ENCODE measurements around the gene SHFL.

SHFL gene

DNA sequence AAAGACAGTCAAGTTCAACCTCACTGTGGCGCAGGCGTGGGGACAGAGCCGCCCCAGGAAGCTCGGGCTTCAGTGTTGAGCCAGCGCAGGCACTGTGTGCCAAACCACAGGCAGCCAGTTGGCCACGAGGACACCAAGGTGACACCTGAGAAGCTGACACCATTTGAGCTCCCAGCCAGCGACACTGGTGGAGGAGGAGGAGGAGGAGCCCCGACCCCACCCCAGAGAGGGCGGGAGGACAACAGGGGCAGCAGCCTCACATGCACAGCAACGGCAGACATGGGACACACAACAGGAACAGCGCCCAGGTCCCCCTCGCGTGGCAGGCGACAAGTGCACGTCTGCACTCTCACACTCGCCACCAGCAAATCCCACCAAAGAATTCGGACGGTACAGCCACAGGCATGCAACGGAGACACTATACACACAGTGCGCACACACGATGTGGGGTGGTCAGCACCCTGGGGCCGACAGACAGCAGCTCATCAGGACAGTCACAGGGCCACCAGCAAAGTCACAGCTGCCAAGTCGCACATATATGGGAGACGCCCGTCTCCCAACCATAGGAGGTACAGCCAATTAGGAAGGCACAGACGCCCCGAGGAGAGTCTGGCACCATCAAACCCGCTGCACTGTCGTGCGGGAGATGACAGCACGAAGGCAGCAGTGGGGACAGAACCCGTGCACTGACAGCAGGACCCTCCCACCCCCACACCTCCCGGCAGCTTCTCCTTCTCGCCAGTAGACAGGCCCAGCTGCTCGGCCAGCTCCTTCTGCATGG is 30.2 kb downstream of the SHFL start:
- no peaks in the 10 kb centered on the region; the same call in 1 of the 2 replicates for H3K4me1 ChIP-seq (ENCODE audit: control insufficient read depth, insufficient read depth, low read length)
- H3K4me3 ChIP-seq (ENCODE audit: low read depth, low read length) = no peak overlapping the region
- H3K9me3 ChIP-seq (ENCODE audit: control insufficient read depth, insufficient read depth, low read length) = no peaks in the 10 kb centered on the region
- H3K27me3 ChIP-seq (ENCODE audit: control insufficient read depth, insufficient read depth, low read length) = no peaks in the 10 kb centered on the region
- no peak overlapping the region for H3K9ac ChIP-seq (ENCODE audit: low read depth, low read length)
- no peak overlapping the region for H3K27ac ChIP-seq (ENCODE audit: low read depth, low read length)
- peaks cover 46% of the 10 kb centered on the region for H3K36me3 ChIP-seq (ENCODE audit: control insufficient read depth, insufficient read depth, low read length)

DNA sequence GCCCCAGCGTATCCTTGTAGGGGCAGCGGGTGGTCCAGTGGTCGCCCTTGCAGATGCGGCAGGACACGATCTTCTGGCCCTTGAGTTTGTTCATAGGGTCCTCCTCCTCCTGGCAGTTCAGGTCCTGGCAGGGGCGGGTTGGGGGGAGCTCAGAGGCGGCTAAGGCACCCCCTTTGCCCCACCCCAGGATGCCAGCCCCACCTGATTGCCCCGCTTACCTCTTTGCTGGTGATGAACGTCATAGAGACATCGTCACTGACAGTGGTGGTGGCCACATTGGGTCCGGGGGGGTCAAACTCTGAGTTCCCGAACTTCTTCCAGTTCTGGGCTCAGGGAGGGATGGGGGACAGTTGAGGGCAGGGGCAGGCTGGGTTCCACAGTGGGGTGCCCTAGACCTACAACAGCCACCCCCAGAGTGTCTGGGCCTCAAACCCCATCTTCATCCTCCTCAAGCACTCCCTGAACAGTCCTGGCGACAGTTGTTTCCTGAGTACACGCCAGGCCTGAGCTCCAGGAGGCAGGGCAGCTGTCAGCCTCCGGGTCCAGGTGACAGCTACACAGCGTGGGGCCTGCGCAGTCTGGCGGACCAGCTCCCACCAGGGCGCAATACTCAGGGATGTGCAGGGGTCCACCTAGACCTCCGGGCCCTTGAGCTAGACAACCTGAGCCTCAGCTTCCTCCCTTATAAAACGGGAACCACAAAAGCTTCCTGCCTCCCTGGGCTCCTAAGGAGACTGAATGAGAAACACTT is 30.9 kb downstream of the SHFL start:
- Histone ChIP-seq H3K9ac (ENCODE audit: low read depth, low read length) (no peak overlapping the region), H3K36me3 (ENCODE audit: control insufficient read depth, insufficient read depth, low read length) (peaks cover 42% of the 10 kb centered on the region)

DNA sequence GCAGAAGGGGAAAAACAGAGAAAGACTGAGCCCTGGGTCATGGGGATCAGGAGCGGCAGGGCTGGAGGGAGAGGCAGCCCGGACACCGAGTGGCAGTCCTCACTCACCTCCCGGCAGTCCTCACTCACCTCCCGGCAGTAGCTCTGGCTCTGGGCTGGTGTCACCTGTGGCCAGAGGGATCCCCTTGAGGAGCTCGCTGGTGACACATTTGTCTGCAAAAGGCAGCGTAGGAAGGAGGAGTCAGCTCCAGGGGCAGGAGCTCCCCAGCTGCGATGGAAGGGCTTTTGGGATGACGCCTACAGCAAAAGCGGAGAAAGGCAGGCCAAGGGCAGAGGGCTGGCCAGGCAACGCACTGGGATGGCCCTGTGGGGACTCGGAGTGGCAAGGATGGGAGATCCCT is 32.8 kb downstream of the SHFL start:
- Histone ChIP-seq H3K27ac (ENCODE audit: low read depth, low read length) (no peak overlapping the region), H3K27me3 (ENCODE audit: control insufficient read depth, insufficient read depth, low read length) (no peaks in the 10 kb centered on the region), H3K9ac (ENCODE audit: low read depth, low read length) (peak overlapping the region; percentile 96), H3K4me1 (ENCODE audit: control insufficient read depth, insufficient read depth, low read length) (no peaks in the 10 kb centered on the region), H3K9me3 (ENCODE audit: control insufficient read depth, insufficient read depth, low read length) (no peaks in the 10 kb centered on the region), H3K36me3 (ENCODE audit: control insufficient read depth, insufficient read depth, low read length) (peaks cover 40% of the 10 kb centered on the region), H3K4me3 (ENCODE audit: low read depth, low read length) (peak overlapping the region; percentile 98)

More for the DNA sequence above, 30.9 kb downstream of the SHFL start:
- H3K4me1 ChIP-seq (ENCODE audit: control insufficient read depth, insufficient read depth, low read length) = no peaks in the 10 kb centered on the region; the same call in 1 of the 2 replicates
- H3K27me3 ChIP-seq (ENCODE audit: control insufficient read depth, insufficient read depth, low read length) = no peaks in the 10 kb centered on the region
- H3K9me3 ChIP-seq (ENCODE audit: control insufficient read depth, insufficient read depth, low read length) = no peaks in the 10 kb centered on the region
- no peak overlapping the region for H3K27ac ChIP-seq (ENCODE audit: low read depth, low read length)
- no peak overlapping the region for H3K4me3 ChIP-seq (ENCODE audit: low read depth, low read length)

DNA sequence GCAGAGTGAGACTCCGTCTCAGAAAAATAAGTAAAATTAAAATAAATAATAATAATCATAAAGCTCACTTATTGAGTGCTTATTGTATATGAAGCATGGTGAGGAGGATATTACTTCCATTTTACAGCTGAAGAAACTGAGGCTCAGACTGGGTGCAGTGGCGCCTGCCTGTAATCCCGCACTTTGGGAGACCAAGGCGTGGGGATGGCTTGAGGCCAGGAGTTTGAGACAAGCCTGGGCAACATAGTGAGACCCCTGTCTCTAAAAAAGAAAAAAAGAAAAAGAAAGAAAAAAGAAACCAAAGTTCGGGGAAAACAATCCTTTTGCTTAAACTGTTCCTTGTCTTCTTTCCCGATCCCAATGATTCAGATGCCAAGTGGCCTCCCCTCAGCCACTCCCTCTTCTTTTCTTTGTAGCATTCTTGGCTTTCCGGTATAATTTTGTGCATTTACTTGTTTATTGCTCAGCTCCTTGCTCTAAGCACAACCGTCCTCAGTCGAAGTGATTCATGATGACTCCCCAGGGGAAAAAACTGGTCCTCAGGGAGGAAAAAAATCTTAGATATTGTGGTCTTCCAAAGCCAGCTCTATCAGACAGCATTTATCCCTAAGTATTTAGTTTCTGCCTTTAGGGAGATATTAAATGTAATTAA is 34.5 kb downstream of the SHFL start:
- no peak overlapping the region for H3K4me3 ChIP-seq (ENCODE audit: low read depth, low read length)
- H3K4me1 ChIP-seq (ENCODE audit: control insufficient read depth, insufficient read depth, low read length) = no peaks in the 10 kb centered on the region
- H3K27ac ChIP-seq (ENCODE audit: low read depth, low read length) = no peak overlapping the region
- no peaks in the 10 kb centered on the region for H3K27me3 ChIP-seq (ENCODE audit: control insufficient read depth, insufficient read depth, low read length)
- no peaks in the 10 kb centered on the region for H3K9me3 ChIP-seq (ENCODE audit: control insufficient read depth, insufficient read depth, low read length)
- no peak overlapping the region for H3K9ac ChIP-seq (ENCODE audit: low read depth, low read length)
- H3K36me3 ChIP-seq (ENCODE audit: control insufficient read depth, insufficient read depth, low read length) = peaks cover 30% of the 10 kb centered on the region

DNA sequence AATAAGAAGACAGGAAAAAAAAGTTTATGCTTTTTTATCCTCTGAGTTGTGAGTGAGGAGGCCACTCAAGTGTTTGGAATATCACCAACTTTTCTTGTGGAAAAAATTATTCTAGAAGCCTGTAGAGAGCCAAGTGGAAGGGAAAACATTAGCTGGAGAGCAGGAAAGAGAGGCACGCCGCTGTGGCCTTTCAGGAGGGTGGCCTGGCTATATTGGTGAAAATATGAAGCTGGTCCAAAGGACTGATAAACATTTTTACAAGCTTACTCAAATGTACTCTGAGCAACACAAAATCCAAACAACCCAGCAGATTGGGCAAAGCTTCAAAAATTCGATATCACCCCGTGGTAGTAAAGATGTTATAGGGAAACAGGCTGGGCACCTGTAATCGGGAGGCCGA is 35.9 kb downstream of the SHFL start:
- H3K9me3 ChIP-seq (ENCODE audit: control insufficient read depth, insufficient read depth, low read length) = no peaks in the 10 kb centered on the region
- H3K4me3 ChIP-seq (ENCODE audit: low read depth, low read length) = no peak overlapping the region
- H3K9ac ChIP-seq (ENCODE audit: low read depth, low read length) = no peak overlapping the region
- H3K27ac ChIP-seq (ENCODE audit: low read depth, low read length) = no peak overlapping the region
- peaks cover 25% of the 10 kb centered on the region for H3K36me3 ChIP-seq (ENCODE audit: control insufficient read depth, insufficient read depth, low read length)
- H3K27me3 ChIP-seq (ENCODE audit: control insufficient read depth, insufficient read depth, low read length) = no peaks in the 10 kb centered on the region
- no peaks in the 10 kb centered on the region for H3K4me1 ChIP-seq (ENCODE audit: control insufficient read depth, insufficient read depth, low read length)

DNA sequence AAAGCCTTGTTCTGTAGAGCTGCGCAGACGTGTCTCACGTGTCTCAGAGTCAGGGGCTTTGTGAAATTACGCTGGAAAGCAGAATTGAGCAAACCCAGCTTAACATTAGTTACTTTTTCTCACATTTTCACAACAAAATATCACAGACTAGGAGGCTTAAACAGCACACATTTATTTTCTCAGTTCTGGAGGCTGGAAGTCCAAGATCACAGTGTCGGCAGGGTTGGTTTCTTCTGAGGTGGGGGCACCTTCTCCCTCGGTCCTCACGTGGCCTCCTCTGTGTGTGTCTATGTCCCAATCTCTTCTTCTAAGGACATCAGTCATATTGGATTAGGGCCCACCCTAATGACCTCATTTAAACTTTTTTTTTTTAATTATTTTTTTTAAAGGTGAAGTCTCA is 38.3 kb downstream of the SHFL start:
- no peak overlapping the region for H3K27ac ChIP-seq (ENCODE audit: low read depth, low read length)
- H3K9ac ChIP-seq (ENCODE audit: low read depth, low read length) = no peak overlapping the region
- no peaks in the 10 kb centered on the region for H3K27me3 ChIP-seq (ENCODE audit: control insufficient read depth, insufficient read depth, low read length)
- no peak overlapping the region for H3K4me3 ChIP-seq (ENCODE audit: low read depth, low read length)
- H3K4me1 ChIP-seq (ENCODE audit: control insufficient read depth, insufficient read depth, low read length) = no peaks in the 10 kb centered on the region
- H3K9me3 ChIP-seq (ENCODE audit: control insufficient read depth, insufficient read depth, low read length) = no peaks in the 10 kb centered on the region
- peaks cover 16% of the 10 kb centered on the region for H3K36me3 ChIP-seq (ENCODE audit: control insufficient read depth, insufficient read depth, low read length)

DNA sequence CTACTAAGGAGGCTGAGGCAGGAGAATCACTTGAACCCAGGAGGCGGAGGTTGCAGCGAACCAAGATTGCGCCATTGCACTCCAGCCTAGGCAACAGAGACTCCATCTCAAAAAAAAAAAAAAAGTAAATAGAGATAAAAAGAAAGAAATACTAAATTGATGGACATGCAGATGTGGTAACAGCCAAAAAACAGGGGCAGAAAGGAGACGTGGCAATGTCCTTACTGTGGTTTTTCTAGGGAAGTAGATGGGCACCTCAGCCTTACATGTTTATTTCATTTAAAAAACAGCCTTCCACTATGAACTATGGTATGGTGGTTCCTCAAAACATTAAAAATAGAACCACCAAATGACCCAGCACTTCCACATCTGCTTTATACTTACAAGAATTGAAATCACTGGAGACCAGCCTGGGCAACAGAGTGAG is 40.1 kb downstream of the SHFL start:
- H3K9me3 ChIP-seq (ENCODE audit: control insufficient read depth, insufficient read depth, low read length) = no peaks in the 10 kb centered on the region
- no peak overlapping the region for H3K9ac ChIP-seq (ENCODE audit: low read depth, low read length)
- peaks cover 32% of the 10 kb centered on the region for H3K36me3 ChIP-seq (ENCODE audit: control insufficient read depth, insufficient read depth, low read length)
- no peak overlapping the region for H3K4me3 ChIP-seq (ENCODE audit: low read depth, low read length)
- no peaks in the 10 kb centered on the region for H3K4me1 ChIP-seq (ENCODE audit: control insufficient read depth, insufficient read depth, low read length)
- H3K27me3 ChIP-seq (ENCODE audit: control insufficient read depth, insufficient read depth, low read length) = no peaks in the 10 kb centered on the region
- no peak overlapping the region for H3K27ac ChIP-seq (ENCODE audit: low read depth, low read length)

DNA sequence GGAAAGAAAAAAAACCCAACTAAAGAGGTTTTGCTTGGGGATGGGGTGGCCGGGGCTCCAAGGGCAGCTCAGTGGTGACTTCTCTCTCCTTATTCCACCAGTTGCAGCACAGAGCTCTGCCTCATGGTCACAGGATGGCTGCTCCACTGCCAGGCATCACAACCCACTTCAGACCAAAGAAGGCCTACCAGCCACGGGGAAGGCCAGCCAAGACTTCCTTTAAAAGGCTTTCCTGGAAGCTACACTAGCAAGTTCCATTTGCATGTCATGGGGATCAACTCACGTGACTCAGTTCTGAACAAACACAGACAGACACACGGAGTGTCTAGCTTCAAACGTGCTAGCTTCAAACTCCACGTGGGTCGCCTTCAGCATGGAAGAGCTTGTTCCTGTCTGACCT is 46.8 kb downstream of the SHFL start:
- Histone ChIP-seq H3K27me3 (ENCODE audit: control insufficient read depth, insufficient read depth, low read length) (no peaks in the 10 kb centered on the region), H3K4me3 (ENCODE audit: low read depth, low read length) (no peak overlapping the region), H3K36me3 (ENCODE audit: control insufficient read depth, insufficient read depth, low read length) (peaks cover 83% of the 10 kb centered on the region), H3K4me1 (ENCODE audit: control insufficient read depth, insufficient read depth, low read length) (no peaks in the 10 kb centered on the region), H3K9me3 (ENCODE audit: control insufficient read depth, insufficient read depth, low read length) (no peaks in the 10 kb centered on the region), H3K27ac (ENCODE audit: low read depth, low read length) (no peak overlapping the region), H3K9ac (ENCODE audit: low read depth, low read length) (no peak overlapping the region)

DNA sequence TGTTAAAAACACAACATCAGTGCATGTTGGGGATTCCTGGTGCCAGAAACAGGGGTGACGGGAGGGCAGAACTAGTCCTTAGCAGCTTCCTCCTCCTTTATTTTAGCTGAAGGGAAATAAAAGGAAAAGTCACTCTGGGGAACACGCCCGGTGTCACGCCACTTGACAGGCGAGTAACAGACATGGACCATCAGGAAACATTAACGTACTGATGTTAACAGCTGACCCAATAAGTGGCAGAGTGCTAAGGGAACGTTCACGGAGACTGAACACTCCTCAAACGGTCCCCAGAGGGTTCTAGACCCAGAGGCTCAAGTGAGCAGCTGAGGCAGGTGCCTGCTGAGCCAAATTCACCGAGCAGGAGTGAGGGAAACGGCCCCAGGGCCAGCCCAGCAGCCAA is 47.5 kb downstream of the SHFL start:
- Histone ChIP-seq H3K4me3 (ENCODE audit: low read depth, low read length) (no peak overlapping the region), H3K4me1 (ENCODE audit: control insufficient read depth, insufficient read depth, low read length) (no peaks in the 10 kb centered on the region), H3K27ac (ENCODE audit: low read depth, low read length) (no peak overlapping the region), H3K36me3 (ENCODE audit: control insufficient read depth, insufficient read depth, low read length) (peaks cover 90% of the 10 kb centered on the region), H3K9ac (ENCODE audit: low read depth, low read length) (no peak overlapping the region), H3K9me3 (ENCODE audit: control insufficient read depth, insufficient read depth, low read length) (no peaks in the 10 kb centered on the region), H3K27me3 (ENCODE audit: control insufficient read depth, insufficient read depth, low read length) (no peaks in the 10 kb centered on the region)

DNA sequence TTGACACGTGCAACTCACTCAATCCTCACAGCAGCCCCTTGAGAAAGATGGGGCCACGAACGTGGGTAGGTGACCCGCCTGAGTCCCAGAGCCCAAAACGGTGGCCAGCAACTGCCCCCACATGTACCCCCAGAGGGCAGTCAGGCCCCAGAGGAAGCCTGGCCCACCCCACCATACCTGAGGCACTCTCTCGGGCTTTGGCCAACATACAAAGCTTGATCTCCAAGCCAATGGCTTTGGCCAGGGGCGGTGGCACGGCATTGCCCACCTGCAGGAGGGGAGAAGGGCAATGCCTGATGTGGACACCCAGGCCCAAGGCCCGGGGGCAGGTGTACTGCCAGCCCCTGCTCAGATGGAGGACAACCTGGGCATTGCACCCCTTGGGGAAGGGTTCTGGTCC is 47.9 kb downstream of the SHFL start:
- Histone ChIP-seq H3K4me1 (ENCODE audit: control insufficient read depth, insufficient read depth, low read length) (no peaks in the 10 kb centered on the region), H3K36me3 (ENCODE audit: control insufficient read depth, insufficient read depth, low read length) (peaks cover 95% of the 10 kb centered on the region), H3K27ac (ENCODE audit: low read depth, low read length) (no peak overlapping the region), H3K9ac (ENCODE audit: low read depth, low read length) (no peak overlapping the region), H3K4me3 (ENCODE audit: low read depth, low read length) (no peak overlapping the region), H3K27me3 (ENCODE audit: control insufficient read depth, insufficient read depth, low read length) (no peaks in the 10 kb centered on the region), H3K9me3 (ENCODE audit: control insufficient read depth, insufficient read depth, low read length) (no peaks in the 10 kb centered on the region)

All from HUES48 (cell line).